Erythroblast (primary cell): ENCODE data around the gene FMO3.

Source experiments
- GATA1 ChIP-seq: IDR thresholded peaks from 2 replicates; pipeline ENCODE4 v1.6.1; 2011; ENCODE audit warnings: low read depth, mild to moderate bottlenecking, control low read depth, low read length, moderate library complexity
- POLR2A ChIP-seq: IDR thresholded peaks from 2 replicates; pipeline ENCODE4 v1.6.1; 2011; ENCODE audit warnings: mild to moderate bottlenecking, low read length

DNA sequence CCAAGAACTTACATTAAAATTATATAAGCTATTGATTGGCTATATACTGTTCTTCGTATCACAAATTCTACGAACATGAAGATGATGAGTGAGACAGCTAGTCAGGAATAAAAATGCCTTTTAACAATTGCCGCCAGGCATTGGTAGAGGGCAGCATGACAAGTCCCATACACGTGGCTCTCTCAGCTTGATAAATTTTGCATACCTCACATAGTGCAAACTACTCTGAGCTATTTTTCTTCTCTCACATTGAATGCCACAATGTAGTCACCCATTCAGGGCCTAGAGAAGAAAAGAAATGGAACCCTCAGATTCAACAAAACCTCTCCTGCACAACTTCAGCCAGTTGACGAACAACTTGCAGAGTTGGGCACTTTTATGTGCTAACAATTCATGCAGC, 67.4 kb downstream of the FMO3 start:
- TF ChIP-seq POLR2A (no peak), GATA1 (no peak)
